Measurements from ENCODE around the gene ZBTB2.

The ZBTB2 gene

DNA sequence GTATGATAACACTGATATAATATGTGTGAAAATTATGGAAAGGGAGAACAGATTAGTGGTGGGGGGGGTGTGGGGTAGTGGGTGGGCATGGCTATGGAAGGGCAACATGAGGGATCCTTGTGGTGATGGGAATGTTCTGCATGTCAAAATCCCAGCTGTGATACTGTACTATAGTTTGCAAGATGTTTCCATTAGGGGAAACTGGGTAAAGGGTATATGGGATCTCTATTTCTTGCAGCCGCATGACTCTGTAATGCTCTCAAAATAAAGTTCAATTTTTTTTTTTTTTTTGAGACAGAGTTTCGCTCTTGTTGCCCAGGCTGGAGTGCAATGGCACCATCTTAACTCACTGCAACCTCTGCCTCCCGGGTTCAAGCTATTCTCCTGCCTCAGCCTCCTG, 14.3 kb downstream of the ZBTB2 start:
- TF ChIP-seq, protein P1, sequence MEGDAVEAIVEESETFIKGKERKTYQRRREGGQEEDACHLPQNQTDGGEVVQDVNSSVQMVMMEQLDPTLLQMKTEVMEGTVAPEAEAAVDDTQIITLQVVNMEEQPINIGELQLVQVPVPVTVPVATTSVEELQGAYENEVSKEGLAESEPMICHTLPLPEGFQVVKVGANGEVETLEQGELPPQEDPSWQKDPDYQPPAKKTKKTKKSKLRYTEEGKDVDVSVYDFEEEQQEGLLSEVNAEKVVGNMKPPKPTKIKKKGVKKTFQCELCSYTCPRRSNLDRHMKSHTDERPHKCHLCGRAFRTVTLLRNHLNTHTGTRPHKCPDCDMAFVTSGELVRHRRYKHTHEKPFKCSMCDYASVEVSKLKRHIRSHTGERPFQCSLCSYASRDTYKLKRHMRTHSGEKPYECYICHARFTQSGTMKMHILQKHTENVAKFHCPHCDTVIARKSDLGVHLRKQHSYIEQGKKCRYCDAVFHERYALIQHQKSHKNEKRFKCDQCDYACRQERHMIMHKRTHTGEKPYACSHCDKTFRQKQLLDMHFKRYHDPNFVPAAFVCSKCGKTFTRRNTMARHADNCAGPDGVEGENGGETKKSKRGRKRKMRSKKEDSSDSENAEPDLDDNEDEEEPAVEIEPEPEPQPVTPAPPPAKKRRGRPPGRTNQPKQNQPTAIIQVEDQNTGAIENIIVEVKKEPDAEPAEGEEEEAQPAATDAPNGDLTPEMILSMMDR (IDR thresholded peaks at IDR 0.05; ENCODE audit: low read depth, low read length) = no peak
- H3K36me3 ChIP-seq = no peaks in the 10 kb centered on the region; the same call in 1 of the 2 replicates
- DNase-seq = no peak
- H3K9me3 ChIP-seq (ENCODE audit: severe bottlenecking) = no peaks in the 10 kb centered on the region
- no peak overlapping the region for H3K4me3 ChIP-seq (ENCODE audit: low read depth, low read length)
- no peak overlapping the region for H3K27ac ChIP-seq
- H3K27me3 ChIP-seq (ENCODE audit: insufficient read depth, low read depth, severe bottlenecking) = no peaks in the 10 kb centered on the region

DNA sequence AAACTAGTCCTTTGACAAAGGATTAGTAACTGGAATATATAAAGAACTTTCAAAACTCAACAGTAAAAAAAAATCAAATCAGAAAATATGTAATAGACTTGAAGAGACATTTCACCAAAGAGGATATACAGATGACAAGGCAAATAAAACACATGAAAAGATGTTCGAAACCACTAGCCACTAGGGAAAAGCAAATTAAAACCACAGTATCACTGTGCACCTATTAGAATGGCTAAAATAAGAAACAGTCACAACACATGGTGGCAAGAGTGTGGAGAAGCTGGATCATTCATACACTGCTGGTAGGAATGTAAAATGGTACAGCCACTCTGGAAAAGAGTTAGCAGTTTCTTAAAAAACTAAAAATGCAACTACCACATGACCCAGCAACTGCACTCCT, 14.9 kb downstream of the ZBTB2 start:
- no peak for DNase-seq
- Histone ChIP-seq H3K27me3 (ENCODE audit: insufficient read depth, low read depth, severe bottlenecking) (no peaks in the 10 kb centered on the region), H3K36me3 (peaks cover 4% of the 10 kb centered on the region), H3K27ac (no peak overlapping the region), H3K4me3 (ENCODE audit: low read depth, low read length) (no peak overlapping the region), H3K9me3 (ENCODE audit: severe bottlenecking) (no peaks in the 10 kb centered on the region)
- TF ChIP-seq, protein P1 (IDR thresholded peaks at IDR 0.05; ENCODE audit: low read depth, low read length) = no peak

DNA sequence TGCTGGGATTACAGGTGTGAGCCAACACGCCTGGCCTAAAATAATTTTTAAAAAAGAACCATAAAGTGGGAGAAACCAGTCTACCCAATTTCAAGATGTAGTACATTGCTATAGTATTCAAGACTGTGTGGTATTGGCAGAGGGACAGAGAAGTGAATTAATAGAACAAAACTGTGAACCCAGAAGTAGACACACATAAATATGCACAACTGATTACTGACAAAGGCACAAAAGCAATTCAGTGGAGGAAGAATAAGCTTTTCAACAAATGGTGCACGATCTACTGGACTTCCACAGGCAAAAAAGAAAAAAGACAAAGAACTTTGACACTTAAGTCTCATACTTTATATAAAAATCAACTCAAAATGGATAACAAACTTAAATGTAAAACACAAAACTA, 15.5 kb downstream of the ZBTB2 start:
- Histone ChIP-seq H3K9me3 (ENCODE audit: severe bottlenecking) (no peaks in the 10 kb centered on the region), H3K36me3 (peaks cover 10% of the 10 kb centered on the region), H3K4me3 (ENCODE audit: low read depth, low read length) (no peak overlapping the region), H3K27me3 (ENCODE audit: insufficient read depth, low read depth, severe bottlenecking) (no peaks in the 10 kb centered on the region), H3K27ac (no peak overlapping the region)
- TF ChIP-seq, protein P1 (IDR thresholded peaks at IDR 0.05; ENCODE audit: low read depth, low read length) = no peak
- DNase-seq = no peak

DNA sequence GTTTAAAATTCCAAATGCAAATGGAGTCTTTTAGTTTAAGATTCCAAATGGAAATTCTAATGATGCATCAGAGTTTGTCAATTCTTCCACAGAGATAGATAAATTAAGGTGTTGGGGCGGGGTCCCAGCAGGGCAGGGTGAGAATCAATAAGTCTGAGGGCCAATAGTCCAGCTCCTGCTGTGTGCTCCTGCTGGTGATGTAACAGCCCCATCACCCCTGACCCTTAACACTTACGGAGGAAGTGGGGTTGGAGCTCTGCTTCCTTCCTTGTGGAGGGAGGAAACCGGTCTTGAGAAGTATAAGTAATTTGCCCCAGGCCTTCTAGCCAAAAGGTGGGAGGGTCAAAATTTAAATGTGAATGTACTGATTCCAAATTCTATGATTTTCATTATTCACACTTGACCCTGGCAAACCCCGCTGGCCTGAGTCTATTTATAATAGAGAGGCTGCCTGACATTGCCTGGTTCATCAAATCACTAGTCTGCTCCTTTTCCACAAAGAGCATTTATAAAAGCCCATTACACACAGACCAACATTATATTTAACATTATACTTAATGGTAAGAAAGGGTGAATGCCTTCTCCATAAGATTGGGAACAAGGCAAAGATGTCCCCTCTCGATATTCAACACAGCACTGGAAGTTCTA, 17.2 kb downstream of the ZBTB2 start:
- Histone ChIP-seq H3K27me3 (ENCODE audit: insufficient read depth, low read depth, severe bottlenecking) (no peaks in the 10 kb centered on the region), H3K36me3 (peaks cover 14% of the 10 kb centered on the region), H3K9me3 (ENCODE audit: severe bottlenecking) (no peaks in the 10 kb centered on the region), H3K4me3 (ENCODE audit: low read depth, low read length) (no peak overlapping the region), H3K27ac (no peak overlapping the region)
- DNase-seq = no peak
- TF ChIP-seq, protein P1 (IDR thresholded peaks at IDR 0.05; ENCODE audit: low read depth, low read length) = no peak

DNA sequence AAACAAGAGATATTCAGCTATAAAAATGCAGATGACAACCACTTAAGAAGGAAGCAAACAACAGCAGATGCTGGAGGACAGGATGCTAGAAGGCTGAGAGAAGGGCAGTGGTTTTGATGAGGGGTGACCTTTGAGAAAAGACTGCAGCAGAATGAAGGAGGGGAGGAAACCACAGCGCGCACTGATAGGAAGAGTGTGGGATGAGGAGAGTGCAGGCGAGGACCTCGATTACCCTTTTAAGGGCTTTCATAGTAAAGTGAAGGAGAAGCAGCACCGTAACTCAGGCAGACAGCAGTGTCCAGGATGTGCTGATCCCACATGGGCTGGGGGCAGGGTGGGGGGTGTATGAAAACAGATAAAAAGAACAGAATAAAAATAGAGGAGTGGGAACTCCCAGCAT, 19.2 kb downstream of the ZBTB2 start:
- TF ChIP-seq, protein P1 (IDR thresholded peaks at IDR 0.05; ENCODE audit: low read depth, low read length) = no peak
- peaks cover 22% of the 10 kb centered on the region for H3K36me3 ChIP-seq
- H3K27ac ChIP-seq = no peak overlapping the region
- no peak overlapping the region for H3K4me3 ChIP-seq (ENCODE audit: low read depth, low read length)
- H3K27me3 ChIP-seq (ENCODE audit: insufficient read depth, low read depth, severe bottlenecking) = no peaks in the 10 kb centered on the region
- DNase-seq = no peak
- H3K9me3 ChIP-seq (ENCODE audit: severe bottlenecking) = no peaks in the 10 kb centered on the region

DNA sequence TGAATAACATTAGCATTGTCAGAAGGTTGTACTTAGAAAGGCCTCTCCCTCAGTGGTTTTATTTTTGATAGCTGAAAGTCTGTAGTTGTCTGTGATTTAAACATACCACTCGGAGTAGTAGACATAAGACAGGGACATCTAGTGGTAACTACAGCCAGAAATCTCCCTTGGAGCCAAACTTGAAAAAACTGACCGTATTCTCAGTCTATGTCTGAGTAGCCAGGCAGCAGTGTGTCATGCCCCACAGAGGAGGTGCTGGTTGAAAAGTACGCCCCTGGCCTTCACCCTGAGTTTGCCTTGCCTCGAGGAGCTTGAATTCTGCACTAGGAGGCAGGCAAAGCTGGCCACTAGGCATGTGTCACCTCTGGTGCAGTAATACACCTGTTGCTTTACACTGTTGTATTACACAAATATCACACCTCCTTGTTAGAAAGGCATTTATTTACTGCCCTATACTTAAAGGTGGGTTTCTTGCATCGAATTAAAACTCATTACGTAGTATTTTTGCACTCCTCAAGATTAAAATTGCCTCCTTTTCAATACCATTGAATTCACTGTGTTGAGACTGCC, 20.8 kb downstream of the ZBTB2 start:
- no peak overlapping the region for H3K4me3 ChIP-seq (ENCODE audit: low read depth, low read length)
- TF ChIP-seq, protein P1 (IDR thresholded peaks at IDR 0.05; ENCODE audit: low read depth, low read length) = no peak
- H3K36me3 ChIP-seq = peaks cover 34% of the 10 kb centered on the region
- no peaks in the 10 kb centered on the region for H3K9me3 ChIP-seq (ENCODE audit: severe bottlenecking)
- H3K27ac ChIP-seq = no peak overlapping the region
- no peaks in the 10 kb centered on the region for H3K27me3 ChIP-seq (ENCODE audit: insufficient read depth, low read depth, severe bottlenecking)
- no peak for DNase-seq
